ENCODE measurements around the gene MCAM. TPM values are rescaled to one million over a fixed set of nuclear protein-coding genes. Genes with fewer than 3 reads are reported as not detected.

The MCAM gene
- total RNA-seq, 4 donors from 2014 or later, result 613 to 1,211 (median 746) TPM

DNA sequence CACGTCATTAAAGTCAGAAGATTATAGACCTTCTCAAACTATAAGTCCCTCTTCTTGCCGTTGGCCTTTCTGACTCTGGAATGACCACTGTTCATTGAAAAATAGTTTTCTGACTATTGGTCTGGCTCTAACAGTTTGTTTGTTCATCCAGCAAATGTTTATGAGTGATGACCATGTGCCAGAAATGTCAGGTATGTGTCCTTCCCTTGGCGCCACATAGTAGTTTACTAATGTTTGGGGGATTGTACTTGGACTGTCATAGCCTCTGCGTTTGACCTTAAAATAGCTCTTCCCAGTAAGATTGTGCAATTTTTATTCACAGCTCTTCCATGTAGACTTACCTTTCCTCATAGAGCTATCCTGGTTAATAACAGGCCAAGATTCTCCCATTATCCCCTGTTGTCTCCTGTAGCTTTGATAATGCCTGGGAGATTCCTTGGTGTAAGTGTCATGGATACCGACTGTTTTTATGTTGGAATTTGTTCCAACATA is 13.7 kb downstream of the MCAM start:
- TF ChIP-seq, protein P1, sequence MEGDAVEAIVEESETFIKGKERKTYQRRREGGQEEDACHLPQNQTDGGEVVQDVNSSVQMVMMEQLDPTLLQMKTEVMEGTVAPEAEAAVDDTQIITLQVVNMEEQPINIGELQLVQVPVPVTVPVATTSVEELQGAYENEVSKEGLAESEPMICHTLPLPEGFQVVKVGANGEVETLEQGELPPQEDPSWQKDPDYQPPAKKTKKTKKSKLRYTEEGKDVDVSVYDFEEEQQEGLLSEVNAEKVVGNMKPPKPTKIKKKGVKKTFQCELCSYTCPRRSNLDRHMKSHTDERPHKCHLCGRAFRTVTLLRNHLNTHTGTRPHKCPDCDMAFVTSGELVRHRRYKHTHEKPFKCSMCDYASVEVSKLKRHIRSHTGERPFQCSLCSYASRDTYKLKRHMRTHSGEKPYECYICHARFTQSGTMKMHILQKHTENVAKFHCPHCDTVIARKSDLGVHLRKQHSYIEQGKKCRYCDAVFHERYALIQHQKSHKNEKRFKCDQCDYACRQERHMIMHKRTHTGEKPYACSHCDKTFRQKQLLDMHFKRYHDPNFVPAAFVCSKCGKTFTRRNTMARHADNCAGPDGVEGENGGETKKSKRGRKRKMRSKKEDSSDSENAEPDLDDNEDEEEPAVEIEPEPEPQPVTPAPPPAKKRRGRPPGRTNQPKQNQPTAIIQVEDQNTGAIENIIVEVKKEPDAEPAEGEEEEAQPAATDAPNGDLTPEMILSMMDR (IDR thresholded peaks at IDR 0.05), result no peak
- ATAC-seq (ENCODE audit: low FRiP score) (no peak), DNase-seq (ENCODE audit: low spot score) (no peak)

DNA sequence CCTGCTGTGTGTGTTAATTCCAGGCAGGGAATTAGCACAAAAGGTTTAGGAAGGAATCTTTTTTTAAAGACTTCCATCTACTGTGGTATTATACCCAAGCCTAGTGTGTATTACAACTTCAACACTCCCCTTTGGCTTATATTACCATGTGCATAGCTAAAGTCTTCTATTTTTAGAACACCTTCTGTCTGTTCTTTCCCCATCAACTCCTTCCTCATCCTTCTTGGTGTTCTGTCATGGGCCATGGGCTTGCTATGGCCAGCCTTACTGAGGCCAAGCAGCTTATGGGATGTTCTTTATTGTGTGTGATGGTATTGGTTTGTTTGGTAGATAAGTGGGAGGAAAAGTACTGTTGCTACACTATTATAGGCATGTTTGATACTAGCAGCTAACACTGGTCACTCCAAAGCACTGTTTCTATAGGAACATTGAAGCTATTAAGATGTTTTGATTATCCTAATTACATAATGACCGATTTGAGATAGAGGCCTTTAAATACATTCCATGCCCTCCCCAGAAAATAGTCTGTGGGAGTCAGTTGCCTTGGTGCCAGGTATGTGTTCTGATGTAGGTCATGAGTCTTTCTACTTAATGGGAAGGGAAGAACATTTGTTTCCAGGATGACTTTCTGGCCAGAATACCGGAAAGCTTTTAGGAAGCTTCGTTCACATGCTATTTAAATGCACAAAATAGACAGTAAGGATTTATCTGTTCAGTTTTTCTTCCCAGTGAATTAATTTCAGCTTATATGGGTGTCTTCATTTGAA is 16.5 kb downstream of the MCAM start:
- DNase-seq (ENCODE audit: low spot score) (no peak), ATAC-seq (ENCODE audit: low FRiP score) (peak; percentile 46)
- TF ChIP-seq, protein P1 (IDR thresholded peaks at IDR 0.05), result no peak

DNA sequence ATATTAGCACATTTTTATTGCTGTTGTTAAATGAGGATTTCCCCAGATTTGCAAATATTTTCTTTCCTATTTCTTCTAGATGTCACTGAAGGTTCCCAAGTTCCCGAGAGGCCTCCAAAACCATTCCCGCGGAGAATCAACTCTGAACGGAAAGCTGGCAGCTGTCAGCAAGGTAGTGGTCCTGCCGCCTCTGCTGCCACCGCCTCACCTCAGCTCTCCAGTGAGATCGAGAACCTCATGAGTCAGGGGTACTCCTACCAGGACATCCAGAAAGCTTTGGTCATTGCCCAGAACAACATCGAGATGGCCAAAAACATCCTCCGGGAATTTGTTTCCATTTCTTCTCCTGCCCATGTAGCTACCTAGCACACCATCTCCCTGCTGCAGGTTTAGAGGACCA is 17.5 kb downstream of the MCAM start:
- TF ChIP-seq, protein P1 (IDR thresholded peaks at IDR 0.05), result no peak
- ATAC-seq (ENCODE audit: low FRiP score) (no peak), DNase-seq (ENCODE audit: low spot score) (no peak)

GRCh38 chr11:119298726-119299125 is 18.2 kb downstream of the MCAM start:
- TF ChIP-seq, protein P1 (IDR thresholded peaks at IDR 0.05), result no peak
- DNase-seq (ENCODE audit: low spot score) (no peak), ATAC-seq (ENCODE audit: low FRiP score) (no peak)

DNA sequence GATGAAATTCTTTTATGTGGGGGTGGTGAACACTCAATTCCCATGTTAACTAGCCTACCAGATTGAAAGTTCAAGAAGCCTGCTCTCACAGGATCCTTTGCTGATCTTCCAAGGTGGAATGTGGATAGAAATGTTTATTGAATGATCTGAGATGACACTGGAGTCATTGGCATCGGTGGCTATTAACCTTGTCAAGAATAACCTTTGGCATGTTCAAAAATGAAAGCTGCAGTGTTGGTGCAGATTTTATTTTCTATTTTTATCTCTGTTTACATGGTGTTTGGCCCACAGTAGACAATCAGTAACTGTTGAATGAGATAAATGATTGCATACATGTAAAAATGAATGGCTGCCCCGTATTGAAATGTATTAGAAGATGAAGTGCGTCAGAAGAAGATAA is 19.0 kb downstream of the MCAM start:
- TF ChIP-seq, protein P1 (IDR thresholded peaks at IDR 0.05), result no peak
- DNase-seq (ENCODE audit: low spot score), result no peak
- no peak for ATAC-seq (ENCODE audit: low FRiP score)

GRCh38 chr11:119295178-119295577 is 21.8 kb downstream of the MCAM start:
- TF ChIP-seq, protein P1 (IDR thresholded peaks at IDR 0.05), result no peak
- DNase-seq (ENCODE audit: low spot score) (no peak), ATAC-seq (ENCODE audit: low FRiP score) (no peak)

DNA sequence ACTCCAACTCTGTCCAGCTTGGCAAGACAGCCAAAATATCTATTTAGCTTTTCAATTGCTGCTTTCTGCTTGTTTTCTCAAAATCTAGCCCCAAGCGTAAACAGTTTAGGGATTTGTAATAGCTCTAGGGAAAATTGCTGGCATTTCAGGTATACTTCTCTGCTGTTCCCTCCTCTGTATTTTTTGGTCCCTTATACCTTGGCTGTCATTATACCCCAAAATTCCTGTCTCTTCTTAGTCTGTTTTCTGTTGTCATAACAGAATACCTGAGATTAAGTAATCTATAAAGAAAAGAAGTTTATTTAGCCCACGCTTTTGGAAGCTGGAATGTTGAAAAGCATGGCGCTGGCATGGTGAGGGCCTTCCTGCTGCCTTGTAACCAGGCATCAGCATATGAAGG is 23.5 kb downstream of the MCAM start:
- ATAC-seq (ENCODE audit: low FRiP score) (no peak), DNase-seq (ENCODE audit: low spot score) (no peak)
- TF ChIP-seq, protein P1 (IDR thresholded peaks at IDR 0.05), result no peak
